MCF 10A (cell line): ENCODE results near the gene CALHM2. TPM values are rescaled to one million over a fixed set of nuclear protein-coding genes. Genes with fewer than 3 reads are reported as not detected.
A peak's percentile ranks its signal among the peaks of the same experiment; 100 is the strongest.

Experiments used
- BruUV-seq: library from RNA; stranded (reverse); fragments of 400-500 nt; replicated peaks from 2 replicates; lab custom pipeline; 2021; lab: Mats Ljungman, UMichigan
- CTCF ChIA-PET: fragments of 300-600 bp; sonication (Branson Sonifier 250); formaldehyde crosslinking; extraction: SDS; loops from one replicate; lab custom pipeline; 2021; ENCODE audit warnings: antibody characterized with exemption, inconsistent platforms; lab: Yijun Ruan, JAX
- POLR2A ChIA-PET: fragments of 300-600, 350-650 bp; sonication (Branson Sonifier 250); formaldehyde crosslinking; extraction: SDS; loops from one replicate; lab custom pipeline; 2020; ENCODE audit warnings: antibody characterized with exemption, inconsistent platforms; lab: Yijun Ruan, JAX
- DNase-seq: peaks from one replicate; pipeline ENCODE4 v3.0.0-alpha.2; 2018; ENCODE audit not compliant: unreplicated experiment
- H3K27ac Mint-ChIP-seq: one replicate; pipeline ENCODE4 v1.8.0; 2022; ENCODE audit warnings: mild to moderate bottlenecking, low read depth, mixed read lengths; ENCODE audit not compliant: unreplicated experiment
- H3K27me3 Mint-ChIP-seq: one replicate; pipeline ENCODE4 v1.8.0; 2022; ENCODE audit warnings: mixed read lengths; ENCODE audit not compliant: insufficient read depth, unreplicated experiment
- H3K36me3 Mint-ChIP-seq: one replicate; pipeline ENCODE4 v1.8.0; 2022; ENCODE audit warnings: mild to moderate bottlenecking, moderate library complexity, mixed read lengths; ENCODE audit not compliant: insufficient read depth, unreplicated experiment
- H3K4me1 Mint-ChIP-seq: one replicate; pipeline ENCODE4 v1.8.0; 2022; ENCODE audit warnings: mixed read lengths; ENCODE audit not compliant: insufficient read depth, unreplicated experiment
- H3K4me3 Mint-ChIP-seq: one replicate; pipeline ENCODE4 v1.8.0; 2022; ENCODE audit warnings: mild to moderate bottlenecking, moderate library complexity, mixed read lengths; ENCODE audit not compliant: unreplicated experiment
- H3K9me3 Mint-ChIP-seq: one replicate; pipeline ENCODE4 v1.8.0; 2022; ENCODE audit warnings: mixed read lengths; ENCODE audit not compliant: unreplicated experiment
- CTCF ChIP-seq: fragments of 200-600 bp; IDR thresholded peaks from one replicate; pipeline ENCODE4 v1.8.0; 2022; ENCODE audit warnings: antibody characterized with exemption, mild to moderate bottlenecking; ENCODE audit not compliant: unreplicated experiment
- intact Hi-C: fragments of 100-400 bp; cut with micrococcal nuclease; formaldehyde crosslinking; loops from 2 replicates; pipeline ENCODE4 v1.14.1; 2022
- total RNA-seq: library from RNA; stranded (reverse); gene quantifications from 2 replicates; pipeline ENCODE4 v1.2.3, GENCODE V29; 2022

Gene CALHM2
- total RNA-seq, 1 experiment from 2014 or later: 4.2 TPM

- BruUV-seq: no TSS peak
- ChIA-PET POLR2A (no interaction called here), CTCF (interaction anchor here (0.6 to 5.6 kb wide), 2 partner anchors 27 to 72 kb away, joined by 3 to 48 read pairs; no protein-coding TSS in a partner anchor)
- peaks cover 90% of the 10 kb centered on the region for H3K36me3 Mint-ChIP-seq
- peaks cover 5% of the 10 kb centered on the region for H3K4me1 Mint-ChIP-seq
- no peaks in the 10 kb centered on the region for H3K9me3 Mint-ChIP-seq
- no peak overlapping the region for H3K27ac Mint-ChIP-seq
- H3K4me3 Mint-ChIP-seq: no peak overlapping the region
- intact Hi-C loops: no loop called here
- H3K27me3 Mint-ChIP-seq: no peaks in the 10 kb centered on the region
- DNase-seq: no peak
- no peak for TF ChIP-seq CTCF
Measured at GRCh38 chr10:103413564-103413963, 38.6 kb downstream of the CALHM2 start.

- ChIA-PET POLR2A (interaction anchor here (0.6 to 5.7 kb wide), 19 partner anchors 9 to 751 kb away, joined by 3 to 62 read pairs (median 4); partner anchors contain the start of genes CNNM2, NEURL1, NT5C2 and PCGF6), CTCF (interaction anchor here (0.7 to 4.1 kb wide), 6 partner anchors 19 to 289 kb away, joined by 3 to 18 read pairs (median 5); no protein-coding TSS in a partner anchor)
- Mint-ChIP-seq H3K9me3 (no peaks in the 10 kb centered on the region), H3K36me3 (peaks cover 81% of the 10 kb centered on the region), H3K4me3 (peak overlapping the region; percentile 96), H3K27me3 (no peaks in the 10 kb centered on the region), H3K27ac (peak overlapping the region; percentile 95), H3K4me1 (peaks cover 24% of the 10 kb centered on the region)
- TF ChIP-seq CTCF: no peak
- intact Hi-C loops: loop anchor here (2.0 to 5.0 kb wide), 2 partner anchors 29 to 45 kb away; partner anchors contain the start of gene PCGF6
- peak; percentile 17 for DNase-seq
- no TSS peak for BruUV-seq
Measured at GRCh38 chr10:103397191-103397825, 54.9 kb downstream of the CALHM2 start.

- BruUV-seq: TSS peak; percentile 72
- ChIA-PET POLR2A (interaction anchor here (0.6 to 5.7 kb wide), 26 partner anchors 9 to 1579 kb away, joined by 3 to 62 read pairs (median 4); partner anchors contain the start of genes CNNM2, NEURL1, NT5C2 and OGA), CTCF (interaction anchor here (0.7 to 2.2 kb wide), 4 partner anchors 20 to 289 kb away, joined by 3 to 11 read pairs (median 5); no protein-coding TSS in a partner anchor)
- intact Hi-C loops: loop anchor here (2.0 to 5.0 kb wide), 2 partner anchors 28 to 44 kb away; partner anchors contain the start of gene PCGF6
- peak overlapping the region; percentile 95 for H3K27ac Mint-ChIP-seq
- peaks cover 81% of the 10 kb centered on the region for H3K36me3 Mint-ChIP-seq
- peak overlapping the region; percentile 96 for H3K4me3 Mint-ChIP-seq
- no peaks in the 10 kb centered on the region for H3K27me3 Mint-ChIP-seq
- no peaks in the 10 kb centered on the region for H3K9me3 Mint-ChIP-seq
- TF ChIP-seq CTCF: no peak
- no peak for DNase-seq
- peaks cover 24% of the 10 kb centered on the region for H3K4me1 Mint-ChIP-seq
Measured at GRCh38 chr10:103396789-103397087, 55.4 kb downstream of the CALHM2 start.

Other genes with a start within 250 kb of the CALHM2 start
- not detected in 2 replicates for gene RPEL1, start 206.5 kb downstream of the CALHM2 start, total RNA-seq
- gene INA, start 175.2 kb downstream of the CALHM2 start, total RNA-seq: not detected in 2 replicates
- gene PCGF6, start 101.2 kb downstream of the CALHM2 start, total RNA-seq: 7.2 and 7.3 TPM in 2 replicates
- gene TAF5, start 84.4 kb downstream of the CALHM2 start, total RNA-seq: 2.7 and 3.1 TPM in 2 replicates
- 429 and 559 TPM in 2 replicates for gene ATP5MK, start 55.9 kb downstream of the CALHM2 start, total RNA-seq
- gene PDCD11, start 55.7 kb downstream of the CALHM2 start, total RNA-seq: 73.2 and 81.7 TPM in 2 replicates
- gene CALHM1, start 6.5 kb upstream of the CALHM2 start, total RNA-seq: not detected in 2 replicates
- gene CALHM3, start 26.9 kb upstream of the CALHM2 start, total RNA-seq: not detected in 2 replicates
- 0.20 TPM in 1 of 2 replicates, not detected in the other for gene NEURL1, start 41.3 kb upstream of the CALHM2 start, total RNA-seq